Hepatocyte (in vitro differentiated cells): ENCODE results near the gene LSAMP. TPM values are rescaled to one million over a fixed set of nuclear protein-coding genes. Genes with fewer than 3 reads are reported as not detected.
A peak's percentile ranks its signal among the peaks of the same experiment; 100 is the strongest.

ENCODE experiments used
- DNase-seq: peaks from one replicate; pipeline ENCODE4 v3.0.0-alpha.2; 2016; ENCODE audit warnings: low spot score
- H2AFZ ChIP-seq: fragments of 200-600 bp; sonication (generic); 2 replicates; pipeline ENCODE4 v1.6.0; 2016; ENCODE audit warnings: antibody characterized with exemption, mild to moderate bottlenecking
- H3K27ac ChIP-seq: fragments of 200-600 bp; sonication (generic); 2 replicates; pipeline ENCODE4 v1.5.1; 2016; ENCODE audit warnings: mild to moderate bottlenecking
- H3K27me3 ChIP-seq: fragments of 200-600 bp; sonication (generic); 2 replicates; pipeline ENCODE4 v1.6.1; 2016
- H3K36me3 ChIP-seq: fragments of 200-600 bp; sonication (generic); replicated peaks from 2 replicates; pipeline ENCODE4 v1.5.1; 2016; ENCODE audit warnings: low read depth; ENCODE audit not compliant: insufficient read depth
- H3K4me1 ChIP-seq: fragments of 200-600 bp; sonication (generic); 2 replicates; pipeline ENCODE4 v1.5.1; 2016; ENCODE audit warnings: mild to moderate bottlenecking, moderate library complexity; ENCODE audit not compliant: insufficient read depth
- H3K4me2 ChIP-seq: fragments of 200-600 bp; sonication (generic); 2 replicates; pipeline ENCODE4 v1.6.0; 2016
- H3K4me3 ChIP-seq: fragments of 200-600 bp; sonication (generic); 2 replicates; pipeline ENCODE4 v1.5.1; 2016; ENCODE audit warnings: mild to moderate bottlenecking
- H3K79me2 ChIP-seq: fragments of 200-600 bp; sonication (generic); 2 replicates; pipeline ENCODE4 v1.6.0; 2017; ENCODE audit warnings: mild to moderate bottlenecking
- H3K9me2 ChIP-seq: fragments of 200-600 bp; sonication (generic); replicated peaks from 2 replicates; pipeline ENCODE4 v1.6.0; 2017; ENCODE audit warnings: mild to moderate bottlenecking; ENCODE audit not compliant: insufficient read depth
- H3K9me3 ChIP-seq: fragments of 200-600 bp; sonication (generic); 2 replicates; pipeline ENCODE4 v1.5.1; 2016; ENCODE audit warnings: low read depth, mild to moderate bottlenecking
- H4K20me1 ChIP-seq: fragments of 200-600 bp; sonication (generic); 2 replicates; pipeline ENCODE4 v1.6.0; 2016; ENCODE audit warnings: mild to moderate bottlenecking; ENCODE audit not compliant: insufficient read depth, poor library complexity, severe bottlenecking
- CTCF ChIP-seq: fragments of 200-600 bp; sonication (generic); IDR thresholded peaks from 2 replicates; pipeline ENCODE4 v1.5.1; 2016; ENCODE audit warnings: antibody characterized with exemption, mild to moderate bottlenecking; ENCODE audit not compliant: poor library complexity
- EZH2 ChIP-seq: fragments of 200-600 bp; sonication (generic); IDR thresholded peaks from 2 replicates; pipeline ENCODE4 v1.6.1; 2016; ENCODE audit warnings: antibody characterized with exemption, mild to moderate bottlenecking, borderline replicate concordance
- EZH2phosphoT487 ChIP-seq: fragments of 200-600 bp; sonication (generic); IDR thresholded peaks from one replicate; pipeline ENCODE4 v1.6.1; 2018; ENCODE audit warnings: antibody characterized with exemption, mild to moderate bottlenecking, low read depth, moderate library complexity; ENCODE audit not compliant: unreplicated experiment, severe bottlenecking
- WGBS: methylation state at CpG from one replicate; pipeline ENCODE4 v1.1.6; 2016; ENCODE audit warnings: low lambda C conversion rate; ENCODE audit errors: missing lambda C conversion rate; 5-methylcytosine and 5-hydroxymethylcytosine counted together
- polyA plus RNA-seq: library from polyadenylated mRNA; unstranded; fragments of >200 nt; fragmentation: Nextera tagmentation; extraction: Ambion mirVana; gene quantifications from 2 replicates; pipeline ENCODE4 v1.2.1, GENCODE V29; 2016
- total RNA-seq: library from RNA; depleted of rRNA; stranded (reverse); fragments of >200 nt; gene quantifications from 2 replicates; pipeline ENCODE4 v1.2.3, GENCODE V29; 2014

The LSAMP gene
- total and polyA plus RNA-seq, 2 experiments from 2014 or later = 15.1 to 22.3 TPM

DNA sequence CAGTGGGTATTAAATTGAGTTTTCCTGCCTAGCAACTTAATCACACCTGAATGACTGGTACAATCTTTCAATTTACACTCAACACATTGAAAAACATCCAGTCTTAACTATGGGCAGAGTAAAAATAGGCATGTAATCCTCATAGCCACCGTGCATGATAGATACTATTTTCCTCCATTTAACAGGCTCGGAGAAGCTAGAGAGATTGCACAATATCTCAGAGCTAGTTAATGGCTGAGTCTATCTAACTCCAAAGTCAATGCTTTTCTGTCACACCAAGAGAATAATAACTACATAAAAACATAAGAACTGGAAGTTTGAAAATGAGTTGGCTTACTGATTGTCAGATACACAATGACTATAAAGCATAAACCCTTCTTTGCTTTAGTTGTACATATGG lies 36.8 kb downstream of the LSAMP start:
- Histone ChIP-seq H2AFZ (no peak overlapping the region), H3K4me3 (no peak overlapping the region), H3K27me3 (no peaks in the 10 kb centered on the region), H3K9me2 (no peaks in the 10 kb centered on the region), H3K27ac (no peak overlapping the region), H3K79me2 (peaks cover 3% of the 10 kb centered on the region), H3K4me2 (peak overlapping the region; percentile 43), H3K36me3 (no peaks in the 10 kb centered on the region), H3K9me3 (no peaks in the 10 kb centered on the region), H3K4me1 (no peaks in the 10 kb centered on the region), H4K20me1 (no peaks in the 10 kb centered on the region)
- TF ChIP-seq EZH2phosphoT487 (no peak), EZH2 (no peak), CTCF (no peak)
- DNase-seq = no peak
- 65% methylated on average over 2 of the region's 2 CpGs for WGBS

DNA sequence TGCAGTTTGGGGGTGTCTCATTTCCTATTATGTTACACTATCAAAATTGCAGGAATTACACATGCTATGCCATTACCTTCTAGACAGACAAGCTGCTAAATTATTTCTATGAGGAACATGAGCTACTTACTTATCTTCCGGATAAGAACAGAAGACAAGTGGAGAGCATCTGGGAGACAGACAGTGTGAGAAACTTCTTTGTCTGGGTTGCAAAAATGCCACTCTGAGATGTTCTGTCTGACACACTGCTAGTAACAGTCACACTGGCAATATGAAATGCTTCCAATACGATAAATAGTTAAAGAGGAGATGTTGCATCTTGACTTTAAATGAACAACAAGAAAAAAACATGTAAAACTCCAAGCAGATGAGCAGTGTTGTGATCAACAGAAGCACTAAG lies 40.1 kb downstream of the LSAMP start:
- Histone ChIP-seq H3K27me3 (no peaks in the 10 kb centered on the region), H3K27ac (no peak overlapping the region), H4K20me1 (no peaks in the 10 kb centered on the region), H3K4me1 (no peaks in the 10 kb centered on the region), H3K9me3 (no peaks in the 10 kb centered on the region), H3K4me2 (no peak overlapping the region), H2AFZ (no peak overlapping the region), H3K36me3 (no peaks in the 10 kb centered on the region), H3K9me2 (no peaks in the 10 kb centered on the region), H3K79me2 (peaks cover 3% of the 10 kb centered on the region), H3K4me3 (no peak overlapping the region)
- TF ChIP-seq EZH2 (no peak), EZH2phosphoT487 (no peak), CTCF (no peak)
- WGBS = 92% methylated on average over 2 of the region's 2 CpGs
- no peak for DNase-seq

DNA sequence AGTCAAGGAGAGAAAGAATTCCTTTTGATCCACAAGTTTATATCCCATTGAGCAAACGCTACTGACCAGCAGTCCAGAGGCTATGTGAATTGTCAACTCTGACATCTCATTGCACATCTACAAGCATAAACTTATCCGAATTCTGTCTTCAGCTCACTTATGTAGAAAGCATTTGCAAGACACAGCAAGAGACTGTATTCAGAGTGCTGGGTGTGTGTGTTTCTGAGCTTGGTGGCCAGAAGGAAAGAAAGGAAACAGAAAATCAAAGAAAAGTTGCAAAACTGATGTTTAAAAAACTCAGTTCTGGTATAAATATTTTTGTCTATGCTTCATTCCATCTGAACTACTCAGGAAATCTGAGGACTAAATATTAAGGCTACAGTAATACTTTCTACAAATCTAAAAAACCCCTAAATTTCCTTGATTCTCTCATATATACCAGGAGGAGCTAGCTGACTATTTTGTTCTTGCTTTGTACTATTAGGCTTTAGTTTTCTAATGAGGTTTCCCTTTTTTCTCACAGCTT lies 45.5 kb downstream of the LSAMP start:
- Histone ChIP-seq H2AFZ (no peak overlapping the region), H4K20me1 (no peaks in the 10 kb centered on the region), H3K9me3 (no peaks in the 10 kb centered on the region), H3K9me2 (no peaks in the 10 kb centered on the region), H3K27me3 (no peaks in the 10 kb centered on the region), H3K4me3 (no peak overlapping the region), H3K4me1 (no peaks in the 10 kb centered on the region), H3K4me2 (no peak overlapping the region), H3K36me3 (no peaks in the 10 kb centered on the region), H3K27ac (no peak overlapping the region), H3K79me2 (no peaks in the 10 kb centered on the region)
- no peak for TF ChIP-seq EZH2
- TF ChIP-seq CTCF = no peak
- TF ChIP-seq EZH2phosphoT487 = no peak
- 78% methylated on average over 2 of the region's 2 CpGs for WGBS
- no peak for DNase-seq

DNA sequence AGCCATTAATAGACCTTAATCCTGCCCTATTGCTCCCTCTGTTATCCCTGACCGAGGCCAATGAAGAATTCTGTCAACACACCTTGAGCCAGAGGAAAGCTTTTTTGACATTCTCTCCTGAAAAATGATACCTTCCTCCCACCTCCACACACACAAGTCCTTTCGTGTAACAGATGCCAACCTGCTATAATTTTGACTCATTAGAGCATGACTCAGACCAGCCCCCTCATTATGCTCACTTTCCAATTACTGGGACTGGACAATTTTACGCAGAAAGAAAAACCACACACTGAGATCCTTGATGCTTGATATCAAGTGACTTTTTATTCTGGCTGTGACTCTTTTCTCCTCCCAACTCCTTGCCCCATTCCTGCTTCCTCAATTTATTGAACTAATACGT lies 50.9 kb downstream of the LSAMP start:
- no peaks in the 10 kb centered on the region for H3K9me2 ChIP-seq
- DNase-seq = no peak
- H3K36me3 ChIP-seq = no peaks in the 10 kb centered on the region

More for the DNA sequence above, 50.9 kb downstream of the LSAMP start:
- H3K4me2 ChIP-seq = no peak overlapping the region
- no peaks in the 10 kb centered on the region for H3K4me1 ChIP-seq
- H3K9me3 ChIP-seq = no peaks in the 10 kb centered on the region
- no peaks in the 10 kb centered on the region for H4K20me1 ChIP-seq
- TF ChIP-seq EZH2phosphoT487 = no peak
- TF ChIP-seq EZH2 = no peak
- TF ChIP-seq CTCF = no peak
- no peak overlapping the region for H2AFZ ChIP-seq
- H3K27ac ChIP-seq = no peak overlapping the region
- no peaks in the 10 kb centered on the region for H3K27me3 ChIP-seq
- H3K4me3 ChIP-seq = no peak overlapping the region
- 66% methylated on average over 4 of the region's 4 CpGs for WGBS
- no peaks in the 10 kb centered on the region for H3K79me2 ChIP-seq
